ENCODE data around the gene CCNY.

DNA sequence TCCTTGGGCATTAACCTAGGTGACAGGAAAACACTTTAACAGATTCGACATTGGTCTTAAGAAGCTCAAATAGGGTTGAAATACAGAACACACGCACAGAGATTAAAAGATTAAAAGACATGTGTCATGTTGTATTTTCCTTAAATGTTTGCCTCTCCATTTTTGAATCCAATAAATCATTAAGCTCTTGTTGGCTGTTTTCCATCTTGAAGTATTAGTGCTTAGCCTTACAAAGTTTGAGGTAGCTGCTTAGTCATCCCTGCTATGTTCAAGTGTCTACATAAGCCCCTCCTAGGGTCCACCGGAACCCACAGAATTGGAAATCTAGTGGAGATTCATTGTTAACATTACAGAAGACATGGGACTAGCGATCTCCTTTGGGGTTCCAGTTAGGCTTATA, 256.1 kb downstream of the CCNY start:
- TF ChIP-seq, protein P1, sequence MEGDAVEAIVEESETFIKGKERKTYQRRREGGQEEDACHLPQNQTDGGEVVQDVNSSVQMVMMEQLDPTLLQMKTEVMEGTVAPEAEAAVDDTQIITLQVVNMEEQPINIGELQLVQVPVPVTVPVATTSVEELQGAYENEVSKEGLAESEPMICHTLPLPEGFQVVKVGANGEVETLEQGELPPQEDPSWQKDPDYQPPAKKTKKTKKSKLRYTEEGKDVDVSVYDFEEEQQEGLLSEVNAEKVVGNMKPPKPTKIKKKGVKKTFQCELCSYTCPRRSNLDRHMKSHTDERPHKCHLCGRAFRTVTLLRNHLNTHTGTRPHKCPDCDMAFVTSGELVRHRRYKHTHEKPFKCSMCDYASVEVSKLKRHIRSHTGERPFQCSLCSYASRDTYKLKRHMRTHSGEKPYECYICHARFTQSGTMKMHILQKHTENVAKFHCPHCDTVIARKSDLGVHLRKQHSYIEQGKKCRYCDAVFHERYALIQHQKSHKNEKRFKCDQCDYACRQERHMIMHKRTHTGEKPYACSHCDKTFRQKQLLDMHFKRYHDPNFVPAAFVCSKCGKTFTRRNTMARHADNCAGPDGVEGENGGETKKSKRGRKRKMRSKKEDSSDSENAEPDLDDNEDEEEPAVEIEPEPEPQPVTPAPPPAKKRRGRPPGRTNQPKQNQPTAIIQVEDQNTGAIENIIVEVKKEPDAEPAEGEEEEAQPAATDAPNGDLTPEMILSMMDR (IDR thresholded peaks at IDR 0.05; ENCODE audit: poor library complexity), result no peak
- TF ChIP-seq EZH2 (IDR thresholded peaks at IDR 0.05; ENCODE audit: borderline replicate concordance) (no peak), EZH2phosphoT487 (IDR thresholded peaks at IDR 0.05; ENCODE audit: low read depth, severe bottlenecking, unreplicated experiment) (no peak)

Data from hepatocyte (in vitro differentiated cells).